Measurements from ENCODE around the gene GRIPAP1. TPM values are rescaled to one million over a fixed set of nuclear protein-coding genes. Genes with fewer than 3 reads are reported as not detected.

Gene GRIPAP1
- polyA plus RNA-seq, 3 donors = 3.8 to 103 (median 10.7) TPM

- intact Hi-C loops (cut with micrococcal nuclease) = no loop called here
- Mint-ChIP-seq H3K27ac (peak overlapping the region in 2 of 7 donors; percentile 33 to 53), H3K27me3 (ENCODE audit: low read depth in 3 of 3) (peaks cover 0 to 3% (median 0%) of the 10 kb centered on the region in 3 donors), H3K4me1 (peaks cover 31% of the 10 kb centered on the region), H3K4me3 (no peak overlapping the region), H3K36me3 (peaks cover 26 to 58% of the 10 kb centered on the region in 2 donors), H3K9me3 (peaks cover 0 to 9% (median 0%) of the 10 kb centered on the region in 7 donors)
- Histone ChIP-seq H3K36me3 (replicated peaks in 1 of 2; ENCODE audit: control insufficient read depth in 1 of 2, insufficient read depth in 2 of 2, low read length in 2 of 2) (peaks cover 25 to 40% of the 10 kb centered on the region in 2 donors), H3K9me3 (replicated peaks in 1 of 2; ENCODE audit: control insufficient read depth in 1 of 2, insufficient read depth in 1 of 2, low read length in 2 of 2) (no peaks in the 10 kb centered on the region), H3K27me3 (ENCODE audit: control insufficient read depth in 2 of 2, insufficient read depth in 2 of 2, low read length in 2 of 2) (no peaks in the 10 kb centered on the region), H3K79me2 (ENCODE audit: insufficient read depth, low read length) (peaks cover 16% of the 10 kb centered on the region), H3K9ac (ENCODE audit: insufficient read depth, low read length, poor library complexity, severe bottlenecking) (no peak overlapping the region), H3K4me2 (replicated peaks; ENCODE audit: extremely low read depth, low read length, poor library complexity, severe bottlenecking) (no peak overlapping the region), H3K4me3 (replicated peaks in 1 of 3; ENCODE audit: low read depth in 2 of 3, low read length in 3 of 3) (no peak overlapping the region), H3K27ac (ENCODE audit: low read depth in 1 of 2, low read length in 2 of 2) (no peak overlapping the region), H2AFZ (ENCODE audit: insufficient read depth, low read depth, low read length, poor library complexity, severe bottlenecking) (no peak overlapping the region), H3K4me1 (ENCODE audit: control insufficient read depth in 1 of 2, insufficient read depth in 2 of 2, low read length in 2 of 2) (peaks cover 26 to 35% of the 10 kb centered on the region in 2 donors), H4K20me1 (ENCODE audit: insufficient read depth, low read length) (peaks cover 9% of the 10 kb centered on the region)
- no peak for TF ChIP-seq CTCF (IDR thresholded peaks at IDR 0.05)
- WGBS (ENCODE audit: insufficient coverage) = no CpG with 5 or more reads among the region's 2 CpGs
- no peak for DNase-seq
Observed at GRCh38 chrX:48933757-48934156, 68.3 kb downstream of the GRIPAP1 start.

GRCh38 chrX:48927736-48928382 is 74.2 kb downstream of the GRIPAP1 start:
- H3K36me3 Mint-ChIP-seq = peaks cover 43 to 68% of the 10 kb centered on the region in 2 donors
- Histone ChIP-seq H3K36me3 (replicated peaks in 1 of 2; ENCODE audit: control insufficient read depth in 1 of 2, insufficient read depth in 2 of 2, low read length in 2 of 2) (peaks cover 43 to 75% of the 10 kb centered on the region in 2 donors), H3K79me2 (ENCODE audit: insufficient read depth, low read length) (no peaks in the 10 kb centered on the region), H4K20me1 (ENCODE audit: insufficient read depth, low read length) (peaks cover 7% of the 10 kb centered on the region), H3K27ac (ENCODE audit: low read depth in 1 of 2, low read length in 2 of 2) (no peak overlapping the region), H3K4me2 (replicated peaks; ENCODE audit: extremely low read depth, low read length, poor library complexity, severe bottlenecking) (no peak overlapping the region), H3K9ac (ENCODE audit: insufficient read depth, low read length, poor library complexity, severe bottlenecking) (no peak overlapping the region), H3K4me1 (ENCODE audit: control insufficient read depth in 1 of 2, insufficient read depth in 2 of 2, low read length in 2 of 2) (no peaks in the 10 kb centered on the region), H3K4me3 (replicated peaks in 1 of 3; ENCODE audit: low read depth in 2 of 3, low read length in 3 of 3) (no peak overlapping the region), H2AFZ (ENCODE audit: insufficient read depth, low read depth, low read length, poor library complexity, severe bottlenecking) (no peak overlapping the region), H3K9me3 (replicated peaks in 1 of 2; ENCODE audit: control insufficient read depth in 1 of 2, insufficient read depth in 1 of 2, low read length in 2 of 2) (no peaks in the 10 kb centered on the region), H3K27me3 (ENCODE audit: control insufficient read depth in 2 of 2, insufficient read depth in 2 of 2, low read length in 2 of 2) (no peaks in the 10 kb centered on the region)
- no CpG with 5 or more reads among the region's 2 CpGs for WGBS (ENCODE audit: insufficient coverage)
- intact Hi-C loops (cut with micrococcal nuclease) = no loop called here
- no peak overlapping the region for H3K4me3 Mint-ChIP-seq
- H3K27me3 Mint-ChIP-seq (ENCODE audit: low read depth in 3 of 3) = peaks cover 0 to 2% (median 0%) of the 10 kb centered on the region in 3 donors
- no peak for DNase-seq
- H3K9me3 Mint-ChIP-seq = peaks cover 0 to 6% (median 0%) of the 10 kb centered on the region in 7 donors
- H3K27ac Mint-ChIP-seq = no peak overlapping the region
- no peak for TF ChIP-seq CTCF (IDR thresholded peaks at IDR 0.05)
- H3K4me1 Mint-ChIP-seq = no peaks in the 10 kb centered on the region
